GM10248 (cell line): Measurements from ENCODE around the gene UNC93A.
"Not testable (repeated sequence)": the region's sequence is repeated elsewhere in the genome, so short reads cannot be mapped to it uniquely, and the experiment has no call there.

Experiments used
- CTCF ChIA-PET: fragments of 300-600 bp; sonication (Branson Sonifier 250); formaldehyde crosslinking; extraction: SDS; loops from one replicate; lab custom pipeline; 2021; ENCODE audit warnings: antibody characterized with exemption; lab: Yijun Ruan, JAX
- POLR2A ChIA-PET: fragments of 350-650 bp; sonication (Branson Sonifier 250); formaldehyde crosslinking; extraction: SDS; loops from one replicate; lab custom pipeline; 2020; ENCODE audit warnings: antibody characterized with exemption; lab: Yijun Ruan, JAX
- DNase-seq: peaks from one replicate; pipeline ENCODE4 v3.0.0; 2012; ENCODE audit errors: extremely low spot score
- TF ChIP-seq, protein P1 (sequence below): IDR thresholded peaks from 2 replicates; pipeline ENCODE4 v1.5.1; 2012; ENCODE audit warnings: mild to moderate bottlenecking, low read depth; ENCODE audit errors: extremely low read depth, missing control alignments, control extremely low read depth

The UNC93A gene

DNA sequence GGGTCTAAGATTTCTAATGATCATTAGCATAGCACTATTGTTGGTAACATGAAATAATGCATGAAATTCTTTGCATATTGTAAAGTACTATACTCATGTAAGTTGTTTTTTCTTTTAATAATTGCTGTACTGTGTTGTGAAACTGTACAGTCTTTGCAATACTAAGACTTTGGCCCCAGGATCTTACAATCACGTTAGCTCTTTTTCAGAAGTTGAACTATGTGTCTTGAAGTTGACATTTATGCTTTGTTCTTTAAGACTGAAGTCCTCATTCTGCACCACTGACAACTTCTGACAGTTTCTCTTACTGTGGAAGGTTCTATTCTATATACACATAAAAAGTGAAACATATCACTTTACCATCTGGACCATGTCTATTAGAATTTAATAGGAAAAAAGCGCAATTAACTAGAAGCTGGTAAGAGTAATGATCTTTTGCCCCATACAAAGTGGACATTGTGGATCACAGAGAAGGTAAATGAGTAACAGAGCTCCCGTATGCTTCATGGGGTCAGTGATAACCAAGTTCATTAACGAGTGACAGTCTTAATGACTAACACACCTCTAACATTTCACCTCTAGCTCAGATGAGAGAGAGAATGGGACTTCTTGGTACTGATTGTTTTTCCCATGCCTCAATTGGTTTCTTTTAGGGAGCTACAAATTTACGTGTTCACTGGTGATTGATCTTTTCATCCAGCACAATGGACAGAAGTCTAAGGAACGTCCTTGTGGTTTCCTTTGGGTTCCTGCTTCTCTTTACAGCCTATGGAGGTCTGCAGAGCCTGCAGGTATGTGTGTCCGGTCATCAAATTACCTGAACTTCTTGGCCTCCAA, at the start of gene UNC93A:
UNC93A (plus strand) TSS at position 530 of the 837 bp plus-strand sequence; CDS start at position 705, 175 bp downstream.
- TF ChIP-seq, protein P1, sequence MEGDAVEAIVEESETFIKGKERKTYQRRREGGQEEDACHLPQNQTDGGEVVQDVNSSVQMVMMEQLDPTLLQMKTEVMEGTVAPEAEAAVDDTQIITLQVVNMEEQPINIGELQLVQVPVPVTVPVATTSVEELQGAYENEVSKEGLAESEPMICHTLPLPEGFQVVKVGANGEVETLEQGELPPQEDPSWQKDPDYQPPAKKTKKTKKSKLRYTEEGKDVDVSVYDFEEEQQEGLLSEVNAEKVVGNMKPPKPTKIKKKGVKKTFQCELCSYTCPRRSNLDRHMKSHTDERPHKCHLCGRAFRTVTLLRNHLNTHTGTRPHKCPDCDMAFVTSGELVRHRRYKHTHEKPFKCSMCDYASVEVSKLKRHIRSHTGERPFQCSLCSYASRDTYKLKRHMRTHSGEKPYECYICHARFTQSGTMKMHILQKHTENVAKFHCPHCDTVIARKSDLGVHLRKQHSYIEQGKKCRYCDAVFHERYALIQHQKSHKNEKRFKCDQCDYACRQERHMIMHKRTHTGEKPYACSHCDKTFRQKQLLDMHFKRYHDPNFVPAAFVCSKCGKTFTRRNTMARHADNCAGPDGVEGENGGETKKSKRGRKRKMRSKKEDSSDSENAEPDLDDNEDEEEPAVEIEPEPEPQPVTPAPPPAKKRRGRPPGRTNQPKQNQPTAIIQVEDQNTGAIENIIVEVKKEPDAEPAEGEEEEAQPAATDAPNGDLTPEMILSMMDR = no peak
- ChIA-PET POLR2A (no interaction called here), CTCF (interaction anchor here (1.2 to 5.6 kb wide), 7 partner anchors 9 to 533 kb away, joined by 3 to 25 read pairs (median 4); no protein-coding TSS in a partner anchor)
- no peak for DNase-seq

- DNase-seq, POLR2A ChIA-PET, CTCF ChIA-PET: not testable (repeated sequence)
Observed at GRCh38 chr6:167241321-167242134, 49.6 kb upstream of the UNC93A start.

DNA sequence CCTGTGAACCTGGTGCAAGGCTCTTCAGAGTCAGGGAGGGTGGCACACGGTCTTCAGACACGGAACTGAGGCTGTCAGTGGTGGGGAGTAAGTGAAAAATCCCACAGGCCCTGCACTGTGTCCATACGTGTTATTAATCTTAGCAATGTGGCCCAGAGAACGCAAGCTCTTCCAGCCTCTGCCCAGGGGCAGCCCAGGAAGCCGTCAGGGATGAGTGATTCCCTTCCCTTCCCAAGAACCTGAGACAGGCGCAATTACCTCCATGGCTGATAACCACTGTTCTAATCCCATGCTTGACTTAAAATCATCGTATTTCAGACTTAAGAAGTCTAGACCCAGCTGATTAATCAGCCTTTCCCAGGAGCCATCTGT, 49.0 kb upstream of the UNC93A start:
- POLR2A ChIA-PET, CTCF ChIA-PET, DNase-seq: not testable (repeated sequence)

DNA sequence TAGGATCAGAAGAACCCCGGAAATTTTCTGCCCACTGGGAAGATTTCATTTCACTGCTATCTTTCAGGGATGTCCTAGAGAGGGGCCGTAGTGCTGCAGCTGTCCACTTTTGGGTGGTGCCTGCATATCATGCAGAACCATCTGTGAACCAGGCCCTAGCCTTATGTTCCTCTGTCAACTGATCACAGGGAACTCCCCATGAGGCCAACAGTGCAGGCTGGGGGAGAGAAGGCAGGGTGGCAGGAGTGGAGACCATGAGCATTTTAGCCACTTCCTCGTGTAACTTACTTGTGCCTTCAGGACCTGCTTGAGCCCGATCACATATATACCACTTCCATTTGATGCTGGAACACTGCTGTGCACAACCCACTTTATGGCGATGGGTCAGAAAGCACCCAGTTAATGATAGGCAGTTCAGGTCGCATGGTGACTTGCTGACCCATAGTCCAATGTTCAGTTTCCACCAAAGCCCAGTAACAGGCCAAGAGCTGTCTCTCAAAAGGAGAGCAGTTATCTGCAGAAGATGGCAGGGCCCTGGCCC, 48.5 kb upstream of the UNC93A start:
- CTCF ChIA-PET, POLR2A ChIA-PET, DNase-seq: not testable (repeated sequence)

- CTCF ChIA-PET = interaction anchor here (1.0 kb wide), 1 partner anchor 107 kb away, joined by 3 read pairs; no protein-coding TSS in a partner anchor
- POLR2A ChIA-PET = no interaction called here
- TF ChIP-seq, protein P1 = no peak
- no peak for DNase-seq
Observed at GRCh38 chr6:167244064-167244960, 46.8 kb upstream of the UNC93A start.

DNA sequence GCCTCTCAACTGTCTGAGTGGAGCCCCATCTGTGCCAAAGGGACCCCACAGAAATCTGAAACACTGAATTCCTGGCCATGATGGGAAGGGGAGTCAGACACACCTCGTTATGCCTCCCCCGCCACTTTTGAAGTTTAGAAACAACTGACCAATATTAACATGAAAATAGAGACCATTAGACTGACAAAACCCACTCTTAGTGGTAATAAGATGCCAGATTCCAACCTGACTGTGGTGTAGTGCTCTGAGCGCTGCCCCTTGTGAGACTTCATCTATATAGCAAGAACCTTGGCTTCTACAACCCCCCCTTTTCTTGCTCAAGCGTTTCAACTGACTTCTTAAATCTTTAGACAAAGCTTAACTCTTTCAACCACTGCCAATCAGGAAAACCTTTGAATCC, 46.1 kb upstream of the UNC93A start:
- TF ChIP-seq, protein P1 = no peak
- DNase-seq = no peak
- ChIA-PET POLR2A (no interaction called here), CTCF (no interaction called here)

DNA sequence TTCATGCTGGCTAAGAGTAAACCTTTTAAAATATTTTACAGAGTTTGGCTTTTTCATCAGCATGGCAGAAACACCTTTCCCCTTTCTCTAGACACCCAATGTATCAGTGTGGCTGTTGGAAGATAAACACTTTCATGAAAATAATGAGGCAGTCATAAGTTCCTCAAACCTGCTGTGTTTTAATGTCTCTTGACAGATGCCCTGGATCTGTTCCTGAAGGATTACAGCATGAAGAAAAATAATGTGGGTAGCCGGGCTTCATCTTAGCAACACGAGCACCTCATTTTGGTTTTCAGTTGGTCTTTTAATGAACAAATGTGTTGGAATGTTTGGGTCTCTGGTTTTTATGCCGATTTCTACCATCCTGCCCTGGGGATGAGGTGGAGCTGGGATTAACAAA, 45.5 kb upstream of the UNC93A start:
- POLR2A ChIA-PET = no interaction called here
- DNase-seq = no peak
- CTCF ChIA-PET = no interaction called here
- TF ChIP-seq, protein P1 = no peak
